ENCODE measurements around the gene POLK.
"Not testable (repeated sequence)": the region's sequence is repeated elsewhere in the genome, so short reads cannot be mapped to it uniquely, and the experiment has no call there.

The POLK gene

GRCh38 chr5:75547812-75548211, 36.1 kb downstream of the POLK start:
- DNase-seq (ENCODE audit: low read depth, low spot score) = no peak

DNA sequence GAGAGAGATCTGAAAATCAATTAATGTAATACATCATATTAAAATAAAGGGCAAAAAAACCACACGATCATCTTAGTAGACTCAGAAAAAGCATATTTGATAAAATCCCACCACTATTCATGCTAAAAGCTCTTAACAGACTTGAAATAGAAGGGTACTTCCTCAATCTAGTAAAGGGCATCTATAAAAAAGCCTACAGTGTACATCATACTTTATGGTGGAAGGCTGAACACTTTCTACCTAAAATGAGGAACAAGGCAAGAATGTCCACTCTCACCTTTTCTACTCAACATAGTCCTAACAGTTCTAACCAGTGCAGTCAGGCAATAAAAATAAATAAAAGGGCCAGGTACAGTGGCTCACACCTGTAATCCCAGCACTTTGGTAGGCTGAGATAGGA, 38.9 kb downstream of the POLK start:
- no peak for DNase-seq (ENCODE audit: low read depth, low spot score)

DNA sequence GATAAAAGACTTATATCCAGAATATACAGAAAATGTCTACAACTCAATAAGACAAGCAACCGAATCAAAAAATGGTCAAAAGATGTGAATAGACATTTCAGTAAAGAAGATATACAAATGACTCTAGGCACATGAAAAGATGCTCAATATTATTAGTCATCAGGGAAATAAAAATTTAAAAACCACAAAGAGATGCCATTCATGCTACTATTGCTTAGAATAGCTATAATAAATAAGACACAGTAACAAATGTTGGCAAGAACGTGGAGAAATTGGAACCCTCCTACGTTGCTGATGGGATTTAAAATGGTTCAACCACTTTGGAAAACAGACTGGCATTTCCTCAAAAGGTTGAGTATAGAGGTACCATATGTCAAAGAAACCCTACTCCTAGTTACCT, 39.8 kb downstream of the POLK start:
- DNase-seq (ENCODE audit: low read depth, low spot score) = no peak

DNA sequence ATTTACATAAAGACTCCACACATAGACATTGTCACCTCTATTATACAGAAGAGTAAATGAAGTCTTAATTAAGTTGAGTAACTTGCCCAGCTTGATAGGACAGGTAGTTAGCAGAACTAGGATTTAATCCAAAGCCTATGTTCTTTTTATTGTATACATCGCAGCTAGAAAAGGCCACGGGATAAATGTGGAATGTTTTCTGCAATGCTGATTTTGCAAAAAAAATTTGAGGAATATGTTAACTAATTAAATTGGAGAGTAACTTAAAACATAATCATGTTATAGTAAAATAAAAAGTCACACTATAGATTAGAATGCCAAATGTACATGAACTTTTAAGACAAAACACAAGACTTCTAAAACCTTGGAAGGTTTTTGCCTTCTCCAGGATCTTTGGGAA, 41.1 kb downstream of the POLK start:
- no peak for DNase-seq (ENCODE audit: low read depth, low spot score)

- no peak for DNase-seq (ENCODE audit: low read depth, low spot score)
Observed at GRCh38 chr5:75553358-75553757, 41.7 kb downstream of the POLK start.

DNA sequence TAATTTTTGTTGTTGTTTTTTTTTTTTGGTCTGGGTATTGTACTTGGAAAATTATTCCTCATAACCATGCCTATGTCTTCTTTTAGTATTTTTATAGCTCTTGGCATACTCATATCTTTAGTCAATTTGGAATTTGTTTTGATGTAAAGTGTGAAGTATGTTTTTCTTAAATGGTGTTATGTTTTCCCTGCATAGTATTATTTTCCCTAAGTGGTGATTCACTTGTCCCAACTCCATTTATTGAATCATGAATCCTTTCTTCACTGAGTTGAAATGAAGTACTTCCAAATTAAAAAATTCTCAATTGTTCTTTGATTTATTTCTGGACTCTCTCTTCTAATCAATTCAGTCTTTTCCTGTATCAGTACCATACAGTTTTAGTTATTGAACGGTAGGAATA, 46.5 kb downstream of the POLK start:
- no peak for DNase-seq (ENCODE audit: low read depth, low spot score)

- DNase-seq (ENCODE audit: low read depth, low spot score) = no peak
Observed at GRCh38 chr5:75558981-75559632, 47.4 kb downstream of the POLK start.

DNA sequence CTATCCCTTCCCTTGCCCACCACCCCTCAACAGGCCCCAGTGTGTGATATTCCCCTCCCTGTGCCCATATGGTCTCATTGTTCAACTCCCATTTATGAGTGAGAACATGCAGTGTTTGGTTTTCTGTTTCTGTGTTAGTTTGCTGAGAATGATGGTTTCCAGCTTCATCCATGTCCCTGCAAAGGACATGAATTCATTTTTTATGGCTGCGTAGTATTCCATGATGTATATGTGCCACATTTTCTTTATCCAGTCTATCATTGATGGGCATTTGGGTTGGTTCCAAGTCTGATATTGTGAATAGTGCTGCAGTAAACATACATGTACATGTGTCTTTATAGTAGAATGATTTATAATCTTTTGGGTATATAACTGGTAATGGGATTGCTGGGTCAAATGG, 49.0 kb downstream of the POLK start:
- not testable (repeated sequence) for DNase-seq (ENCODE audit: low read depth, low spot score)

DNA sequence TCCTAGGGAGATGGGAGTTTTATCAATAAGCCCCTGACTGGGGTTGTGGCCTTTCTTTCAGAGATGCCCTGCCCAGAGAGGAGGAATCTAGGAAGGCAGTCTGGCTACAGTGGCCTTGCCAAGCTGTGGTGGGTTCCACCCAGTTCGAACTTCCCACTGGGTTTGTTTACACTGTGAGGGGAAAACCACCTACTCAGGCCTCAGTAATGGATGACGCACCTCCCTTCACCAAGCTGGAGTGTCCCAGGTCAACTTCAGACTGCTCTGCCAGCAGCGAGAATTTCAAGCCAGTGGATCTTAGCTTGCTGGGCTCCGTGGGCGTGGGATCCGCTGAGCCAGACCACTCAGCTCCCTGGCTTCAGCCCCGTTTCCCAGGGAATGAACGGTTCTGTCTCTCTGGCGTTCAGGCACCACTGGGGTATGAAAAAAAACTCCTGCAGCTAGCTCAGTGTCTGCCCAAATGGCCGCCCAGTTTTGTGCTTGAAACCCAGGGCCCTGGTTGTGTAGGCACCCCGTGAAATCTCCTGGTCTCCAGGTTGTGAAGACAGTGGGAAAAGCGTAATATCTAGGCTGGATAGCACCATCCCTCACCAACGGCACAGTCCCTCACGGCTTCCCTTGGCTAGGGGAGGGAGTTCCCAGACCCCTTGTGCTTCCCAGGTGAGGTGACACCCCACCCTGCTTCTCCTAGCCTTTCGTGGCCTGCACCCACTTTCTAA, 54.5 kb downstream of the POLK start:
- not testable (repeated sequence) for DNase-seq (ENCODE audit: low read depth, low spot score)

DNA sequence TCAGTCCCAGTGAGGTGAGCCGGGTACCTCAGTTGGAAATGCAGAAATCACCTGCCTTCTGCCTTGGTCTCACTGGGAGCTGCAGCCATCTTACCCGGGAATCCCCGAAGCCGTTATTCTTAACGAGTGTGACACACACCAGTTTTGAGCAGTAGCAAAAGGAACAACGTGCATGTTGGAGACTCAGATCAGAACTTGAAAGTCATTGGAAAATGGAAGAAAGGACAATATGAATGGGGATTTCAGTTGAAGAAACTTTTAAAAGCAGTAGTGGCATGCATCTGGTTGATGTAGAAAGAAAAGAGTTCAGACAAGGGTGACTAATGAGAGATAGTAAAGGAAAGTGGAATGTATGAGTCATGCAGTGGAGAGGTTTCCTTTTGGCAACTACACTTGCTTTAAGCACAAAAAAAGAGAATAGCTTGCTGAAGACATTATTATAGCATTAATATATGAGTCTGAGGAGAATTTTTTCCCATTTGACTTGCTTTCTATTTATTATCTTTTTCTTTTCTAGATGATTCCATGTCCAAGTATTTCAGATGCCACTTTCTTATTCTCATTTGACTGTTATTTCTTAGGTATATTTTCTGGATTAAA, 55.1 kb downstream of the POLK start:
- DNase-seq (ENCODE audit: low read depth, low spot score) = peak; percentile 3

DNA sequence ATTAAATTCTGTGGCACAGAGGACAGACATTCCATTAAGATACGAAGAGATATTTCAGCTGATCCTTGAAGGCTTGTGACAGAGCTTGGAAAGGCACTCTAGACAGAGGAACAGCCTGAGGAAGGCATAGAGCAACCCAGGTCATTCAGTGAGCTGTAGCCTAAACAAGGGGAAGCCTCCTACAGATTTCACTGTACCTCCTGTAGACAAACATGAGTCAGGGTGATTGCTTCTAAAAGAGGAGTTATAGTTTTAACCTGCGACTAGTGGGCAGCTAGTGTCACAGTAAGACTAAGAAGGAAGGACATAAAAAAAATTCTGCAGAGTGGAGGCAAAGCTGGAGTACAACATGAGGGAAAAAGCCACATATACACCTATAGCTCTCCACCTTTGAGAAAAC, 56.0 kb downstream of the POLK start:
- no peak for DNase-seq (ENCODE audit: low read depth, low spot score)

- no peak for DNase-seq (ENCODE audit: low read depth, low spot score)
Observed at GRCh38 chr5:75568202-75568601, 56.5 kb downstream of the POLK start.

GRCh38 chr5:75571547-75571946, 59.9 kb downstream of the POLK start:
- DNase-seq (ENCODE audit: low read depth, low spot score) = no peak

- no peak for DNase-seq (ENCODE audit: low read depth, low spot score)
Observed at GRCh38 chr5:75574791-75575190, 63.1 kb downstream of the POLK start.

GRCh38 chr5:75578280-75578679, 66.6 kb downstream of the POLK start:
- not testable (repeated sequence) for DNase-seq (ENCODE audit: low read depth, low spot score)

DNA sequence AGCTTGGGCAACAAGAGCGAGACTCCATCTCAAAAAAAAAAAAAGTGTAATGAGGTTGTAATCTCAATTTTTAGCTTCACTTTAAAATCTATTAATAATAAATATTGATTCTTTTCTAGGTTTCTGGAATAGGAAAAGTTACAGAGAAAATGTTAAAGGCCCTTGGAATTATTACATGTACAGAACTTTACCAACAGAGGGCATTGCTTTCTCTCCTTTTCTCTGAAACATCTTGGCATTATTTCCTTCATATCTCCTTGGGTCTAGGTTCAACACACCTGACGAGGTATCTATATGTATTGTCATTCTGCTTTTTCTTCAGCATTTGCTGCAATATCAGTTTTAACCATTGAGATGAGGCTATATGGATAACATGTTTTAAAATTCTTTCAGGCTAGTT, 73.0 kb downstream of the POLK start:
- DNase-seq (ENCODE audit: low read depth, low spot score) = no peak

- no peak for DNase-seq (ENCODE audit: low read depth, low spot score)
Observed at GRCh38 chr5:75588666-75589065, 77.0 kb downstream of the POLK start.

- DNase-seq (ENCODE audit: low read depth, low spot score) = no peak
Observed at GRCh38 chr5:75600535-75600934, 88.8 kb downstream of the POLK start.

- DNase-seq (ENCODE audit: low read depth, low spot score) = no peak
Observed at GRCh38 chr5:75601567-75601966, 89.9 kb downstream of the POLK start.

GRCh38 chr5:75601996-75602395, 90.3 kb downstream of the POLK start:
- DNase-seq (ENCODE audit: low read depth, low spot score) = no peak

GRCh38 chr5:75603371-75603770, 91.7 kb downstream of the POLK start:
- no peak for DNase-seq (ENCODE audit: low read depth, low spot score)

DNA sequence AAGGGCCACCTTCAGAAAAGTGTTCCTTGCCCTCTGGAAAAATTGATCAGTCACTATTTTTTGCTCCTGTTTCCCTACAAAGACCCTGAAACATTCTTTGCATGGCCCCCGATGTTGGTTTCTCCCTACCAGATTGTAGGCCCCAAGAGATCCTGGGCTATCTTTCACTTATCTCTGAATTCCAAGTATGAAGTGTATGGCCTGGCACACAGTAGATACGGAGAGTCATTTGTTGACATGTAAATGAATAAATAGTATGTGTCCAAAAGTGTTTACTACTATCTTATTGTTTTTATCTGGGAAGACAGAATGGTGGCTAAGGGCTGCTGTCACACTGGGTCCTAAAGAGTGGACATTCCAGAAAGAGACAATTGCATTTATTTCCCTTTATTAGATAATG, 92.1 kb downstream of the POLK start:
- no peak for DNase-seq (ENCODE audit: low read depth, low spot score)

DNA sequence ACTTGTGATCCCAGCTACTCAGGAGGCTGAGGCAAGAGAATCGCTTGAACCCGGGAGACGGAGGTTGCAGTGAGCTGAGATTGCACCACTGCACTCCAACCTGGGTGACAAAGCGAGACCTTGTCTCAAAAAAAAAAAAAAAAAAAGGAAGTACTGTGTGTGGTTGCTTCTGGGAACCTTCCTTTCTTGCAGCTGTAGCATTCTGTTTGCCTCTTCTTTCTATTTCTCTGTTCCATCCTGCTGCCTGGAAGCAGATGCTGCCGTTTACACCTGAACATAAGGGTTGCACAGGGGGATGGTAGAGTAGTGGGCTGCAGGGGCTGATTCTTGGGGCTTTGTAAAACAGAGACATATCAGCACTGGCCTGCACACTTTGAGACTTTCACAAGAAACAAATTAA, 95.7 kb downstream of the POLK start:
- not testable (repeated sequence) for DNase-seq (ENCODE audit: low read depth, low spot score)

All from iPS DF 19.7 (cell line).